GOT3 (cell line): ENCODE measurements around the gene IGSF9B.

Experiments
- DNase-seq: peaks from one replicate; lab custom pipeline; 2025; ENCODE audit warnings: mixed read lengths; lab: John Stamatoyannopoulos, UW

IGSF9B gene

DNA sequence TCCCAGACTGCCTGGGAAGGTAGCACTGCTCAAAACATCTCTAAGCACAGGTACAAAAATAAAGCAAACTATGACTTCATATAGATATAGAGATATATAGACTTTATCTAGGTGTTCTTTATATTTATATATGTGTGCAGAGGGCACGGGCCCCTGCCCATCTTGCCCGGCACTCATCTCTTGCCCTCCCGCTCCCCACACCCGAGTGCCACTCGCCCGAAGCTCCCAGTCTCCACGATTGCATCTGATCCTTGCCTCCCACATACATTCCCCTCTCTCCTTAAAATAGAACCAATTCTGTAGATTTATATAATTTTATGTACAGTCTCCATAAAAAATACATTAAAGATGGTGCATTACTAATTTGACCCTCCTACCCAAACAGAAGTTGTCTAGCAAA is 55.5 kb downstream of the IGSF9B start:
- no peak for DNase-seq

DNA sequence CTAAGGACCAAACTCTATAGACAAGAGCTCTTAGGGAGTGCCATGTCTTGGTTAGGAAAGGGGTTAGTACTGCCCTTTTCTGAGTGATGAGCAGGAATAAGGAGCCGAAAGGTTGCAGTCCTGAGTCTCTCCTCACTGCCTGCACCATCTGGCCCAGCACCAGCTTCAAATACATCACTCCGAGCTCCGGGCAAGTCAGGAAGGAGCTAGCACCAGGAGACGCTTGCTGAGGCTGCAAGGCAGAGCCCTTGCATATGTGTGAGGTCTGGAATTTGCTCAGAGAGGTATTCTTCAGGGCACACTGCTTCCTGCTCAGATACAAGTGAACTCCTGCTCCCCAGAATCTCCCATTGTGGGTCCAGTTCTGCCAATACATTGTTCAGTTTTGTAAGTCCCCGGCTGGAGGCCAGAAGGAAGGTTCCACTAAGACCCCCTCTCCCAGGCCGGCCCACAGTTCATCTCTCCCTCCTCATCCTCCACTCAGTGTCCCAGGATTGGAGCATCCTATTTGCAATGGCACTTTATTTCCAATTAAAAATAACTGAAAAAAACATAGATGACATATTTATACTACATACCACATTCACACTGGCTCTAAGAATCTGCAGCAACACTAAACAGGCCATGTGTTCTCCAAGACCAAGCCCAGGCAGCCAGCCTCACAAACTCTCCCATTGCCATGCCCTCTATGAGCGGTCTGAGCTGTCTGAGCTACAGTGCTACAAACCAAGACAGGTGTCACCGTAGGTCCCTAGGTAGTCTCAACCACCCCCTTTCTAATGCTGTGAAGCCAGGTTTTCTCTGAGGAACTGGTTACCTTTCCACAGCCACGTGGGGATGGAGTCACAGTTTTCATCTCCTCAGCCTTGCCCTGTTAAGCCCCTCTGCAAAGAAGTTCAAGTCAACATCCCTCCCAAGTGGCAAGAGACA is 56.3 kb downstream of the IGSF9B start:
- DNase-seq: no peak

DNA sequence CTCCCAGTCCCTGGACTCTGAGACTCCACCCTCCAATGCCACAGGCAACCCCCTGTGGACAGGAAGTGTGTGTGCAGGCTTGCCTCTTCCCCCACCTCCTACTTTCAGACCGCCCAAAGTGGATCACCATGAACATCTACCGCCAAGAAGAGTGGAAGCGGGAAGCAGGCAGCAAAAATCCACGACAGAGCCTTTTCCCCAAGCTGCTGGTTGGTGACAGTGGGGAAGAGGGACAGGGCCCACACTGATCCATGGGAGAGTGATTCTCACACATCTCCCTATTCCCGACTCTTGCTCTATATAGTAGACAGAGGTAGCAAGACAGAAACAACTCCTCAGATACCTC is 58.0 kb downstream of the IGSF9B start:
- no peak for DNase-seq

DNA sequence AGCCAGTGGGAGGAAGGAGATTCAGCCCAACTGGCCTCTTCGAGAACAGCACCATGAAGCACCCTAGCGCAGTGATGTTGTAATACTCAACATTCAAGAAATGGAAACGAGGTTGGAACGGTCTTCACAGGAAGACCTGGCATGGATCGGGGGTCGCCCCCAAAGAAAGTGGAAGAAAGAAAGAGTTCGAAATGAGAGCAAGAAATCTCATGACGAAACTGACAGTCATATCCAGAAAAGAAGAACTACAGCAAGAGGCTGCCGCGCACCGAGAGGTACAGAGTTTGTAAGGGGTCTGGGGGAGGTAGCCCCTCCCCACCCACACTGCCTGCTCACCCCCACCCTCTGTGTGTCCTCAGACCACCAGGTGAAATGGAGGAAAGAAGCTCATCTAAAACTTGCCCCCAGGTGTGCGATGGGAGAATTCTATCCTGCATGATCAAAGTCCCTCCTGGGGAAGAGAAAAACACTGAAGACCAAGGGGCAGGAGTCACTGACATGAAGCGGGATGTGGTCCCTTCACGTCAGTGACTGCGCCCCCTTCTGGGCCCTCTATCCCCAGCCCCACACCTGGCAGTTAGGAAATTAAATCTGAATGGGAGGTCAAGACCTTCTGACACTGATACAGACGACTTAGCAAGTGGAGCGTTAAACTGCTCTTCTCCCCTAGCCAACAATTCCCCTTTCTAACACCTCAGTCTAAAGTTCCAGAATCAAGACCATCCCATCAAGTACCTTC is 58.6 kb downstream of the IGSF9B start:
- DNase-seq: no peak

DNA sequence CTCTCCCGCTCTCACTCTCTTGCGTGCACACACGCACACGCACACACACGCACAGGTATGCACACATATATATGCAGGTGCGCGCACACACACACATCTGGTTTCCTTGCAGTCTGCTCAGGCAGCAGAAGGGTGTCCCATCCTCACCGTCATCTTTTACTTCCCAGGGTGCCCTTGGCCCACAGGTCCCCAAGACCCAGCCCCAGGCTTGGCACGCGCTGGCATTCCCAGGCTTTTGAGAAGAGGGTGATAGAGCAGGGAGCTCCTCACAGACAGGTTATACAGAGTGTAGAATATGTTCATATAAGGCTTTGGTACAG is 59.5 kb downstream of the IGSF9B start:
- no peak for DNase-seq

DNA sequence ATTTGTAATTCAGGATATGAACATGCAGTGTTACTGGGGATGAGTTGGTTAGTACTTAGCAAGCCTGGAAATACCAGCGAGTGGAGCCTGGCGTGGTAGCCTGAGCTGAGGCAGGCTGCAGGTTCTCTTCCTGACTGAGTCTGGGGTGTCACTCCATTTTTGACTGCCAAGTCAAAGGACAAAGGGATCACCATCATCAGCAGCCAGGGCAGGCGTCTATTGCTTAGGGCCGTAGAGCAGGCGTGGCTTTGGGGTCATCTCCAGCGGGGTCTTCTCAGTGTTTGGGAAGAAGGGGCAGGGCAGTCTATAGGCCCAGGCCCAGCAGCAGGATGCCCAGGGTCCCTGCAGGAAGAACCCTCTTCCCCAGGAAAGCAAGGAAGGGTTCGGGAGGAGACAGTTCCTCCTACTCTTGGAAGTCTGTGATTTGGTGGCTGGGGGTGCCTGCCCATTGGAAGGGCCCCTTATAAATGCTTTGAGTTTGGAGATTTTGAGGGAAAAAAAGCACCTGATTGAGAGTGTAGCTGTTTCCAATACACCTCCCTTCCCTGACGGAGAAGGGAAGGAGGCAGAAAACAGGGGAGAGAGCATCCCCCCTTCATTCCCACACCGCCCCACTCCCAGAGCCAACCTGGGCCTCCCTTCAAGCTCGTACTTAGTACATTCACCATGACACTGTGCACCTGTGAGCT is 60.0 kb downstream of the IGSF9B start:
- no peak for DNase-seq

DNA sequence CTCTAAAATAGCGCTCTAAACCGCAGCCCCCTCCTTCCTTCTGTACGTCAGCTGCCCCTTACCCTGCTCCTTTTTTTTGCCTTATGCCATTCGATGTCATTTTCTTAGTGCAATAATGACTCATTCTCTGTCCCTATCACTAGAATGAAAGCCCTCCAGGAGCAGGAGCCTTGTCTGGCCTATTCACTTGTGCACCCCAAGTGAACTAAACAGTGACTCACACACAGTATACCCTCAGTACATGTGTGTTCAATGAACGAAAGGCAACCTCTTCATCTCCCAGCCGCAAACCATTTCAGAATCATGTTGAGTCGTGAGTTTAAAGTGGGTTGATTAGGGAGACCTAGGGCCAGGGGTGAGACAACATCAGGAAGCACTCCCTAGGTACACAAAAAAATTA is 60.7 kb downstream of the IGSF9B start:
- DNase-seq: no peak

DNA sequence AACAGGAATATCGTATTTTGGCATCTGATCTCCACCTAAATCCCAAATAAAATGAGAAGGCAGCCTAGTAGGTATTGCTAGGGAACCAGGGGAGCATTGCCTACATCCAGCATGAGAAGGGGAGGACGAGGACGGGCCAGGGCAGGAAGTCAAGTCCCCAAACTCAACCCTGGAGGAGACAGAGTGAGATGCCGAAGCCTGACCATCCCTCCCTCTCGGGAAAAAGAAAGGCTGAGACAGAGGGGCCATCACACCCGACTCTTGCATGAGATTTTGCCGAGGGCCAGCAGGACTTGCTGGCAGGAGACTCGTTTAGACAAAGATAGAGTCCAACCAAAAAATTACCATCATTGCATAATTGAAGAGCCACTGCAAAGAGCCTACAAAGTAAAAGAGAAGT is 61.2 kb downstream of the IGSF9B start:
- no peak for DNase-seq

DNA sequence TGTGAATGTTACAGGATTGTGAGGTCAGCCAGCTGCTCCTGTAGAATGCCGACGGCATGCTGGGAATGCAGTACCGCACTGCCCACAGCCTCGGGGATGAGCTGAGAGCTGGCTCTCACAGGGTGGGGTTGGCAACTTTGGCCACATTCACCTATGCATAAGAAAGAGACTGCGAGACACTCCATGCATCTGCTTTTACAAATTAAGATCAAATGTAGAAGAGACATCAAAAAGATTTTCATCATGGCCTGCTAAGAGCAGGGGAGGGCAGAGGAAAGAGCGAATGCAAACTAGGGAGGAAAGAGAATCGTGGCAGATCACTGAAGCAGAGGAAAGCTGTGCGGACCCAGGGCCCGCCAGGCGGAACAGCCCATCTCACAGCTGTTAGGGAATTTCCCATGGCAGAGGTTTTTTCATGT is 61.7 kb downstream of the IGSF9B start:
- no peak for DNase-seq

DNA sequence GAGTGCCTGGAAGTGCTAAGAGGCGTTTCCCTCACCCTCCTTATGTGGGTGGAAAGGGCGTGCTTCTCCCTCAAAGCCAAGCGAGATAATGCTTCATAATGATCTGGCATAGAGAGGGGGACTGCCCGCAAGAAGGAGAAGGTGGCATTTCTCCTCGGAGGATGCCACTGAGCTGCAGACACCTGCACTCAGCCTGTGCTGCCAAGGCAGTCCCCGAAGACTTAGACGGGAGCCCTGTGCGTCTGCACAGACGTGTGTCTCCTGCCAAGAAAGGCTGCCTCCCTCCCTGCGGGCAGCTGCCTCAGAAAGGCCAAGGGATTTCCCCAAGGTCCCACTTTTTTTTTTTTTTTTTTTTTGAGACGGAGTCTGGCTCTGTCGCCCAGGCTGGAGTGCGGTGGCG is 63.4 kb downstream of the IGSF9B start:
- no peak for DNase-seq

DNA sequence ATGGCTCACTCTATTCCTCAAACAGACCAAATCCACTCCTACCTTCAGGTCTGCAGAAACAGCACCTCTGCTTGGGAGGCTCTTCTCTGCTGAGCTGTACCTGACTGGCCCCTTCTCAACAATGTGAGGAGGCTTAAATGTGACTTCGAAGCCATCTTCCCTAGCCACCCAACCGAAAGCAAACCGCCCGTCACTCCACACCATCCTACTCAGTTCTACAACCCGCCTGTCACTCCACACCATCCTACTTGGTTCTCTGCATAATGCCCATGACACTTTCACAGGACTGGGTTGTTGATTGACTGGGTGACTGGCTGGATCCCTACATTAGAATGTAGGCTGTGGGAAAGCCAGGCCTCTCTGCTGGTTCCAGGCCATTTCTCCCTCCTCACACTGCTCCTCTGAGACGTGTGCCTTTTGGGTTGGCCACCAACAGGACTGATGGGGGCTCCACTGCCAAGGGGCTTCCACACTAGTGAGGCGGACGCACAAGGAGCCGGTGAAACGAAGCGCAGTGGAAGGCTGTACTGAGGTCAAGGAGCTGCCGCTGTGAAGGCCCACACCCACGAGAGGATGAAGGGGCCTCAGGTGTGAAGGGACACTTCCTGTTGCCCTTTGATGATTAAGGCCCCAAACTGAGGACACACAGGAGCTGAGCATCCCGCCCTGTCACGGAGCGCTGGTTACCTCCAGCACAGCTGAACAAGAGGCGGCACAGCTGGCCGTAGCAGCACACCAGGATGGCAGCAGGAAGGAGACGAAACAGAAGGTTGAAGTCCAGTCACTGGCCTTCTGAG is 64.0 kb downstream of the IGSF9B start:
- DNase-seq: no peak

DNA sequence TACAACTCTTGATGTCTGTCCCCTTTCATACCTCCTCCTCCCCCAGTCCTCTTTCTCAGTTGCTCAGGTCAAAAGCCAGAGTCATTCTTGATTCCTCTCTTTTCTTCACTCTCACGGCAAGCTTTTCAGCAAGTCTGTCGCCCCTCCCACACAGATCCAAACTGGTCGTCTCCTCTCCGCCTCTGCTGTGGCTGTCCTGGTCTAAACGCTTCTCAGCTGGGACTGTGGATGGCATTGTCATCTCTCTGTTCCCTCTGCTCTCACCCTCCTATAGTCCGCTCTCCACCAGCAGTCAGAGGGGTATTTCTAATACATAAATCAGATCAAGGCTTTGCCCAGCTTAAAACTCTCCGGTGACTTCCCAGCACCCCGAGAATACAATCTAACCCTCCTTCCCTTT is 64.6 kb downstream of the IGSF9B start:
- DNase-seq: no peak

DNA sequence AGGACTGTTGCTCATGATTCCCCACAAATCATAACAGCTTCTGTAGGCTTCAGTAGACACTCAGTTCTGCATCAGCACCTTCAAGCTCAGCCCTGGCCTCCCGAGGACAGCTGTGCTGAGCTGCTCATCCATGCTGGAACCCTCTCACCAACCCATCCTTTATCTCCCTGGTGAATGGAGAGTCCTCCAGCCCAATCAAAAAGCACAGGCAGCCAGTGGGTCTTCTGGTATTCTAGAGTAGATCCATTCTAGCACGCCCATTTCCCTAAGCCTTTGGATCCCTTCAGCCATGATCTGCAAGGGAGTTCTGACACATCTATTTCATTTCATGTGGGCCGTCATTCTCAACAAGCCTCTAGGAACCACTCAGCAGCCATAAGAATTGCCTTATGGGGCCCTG is 66.9 kb downstream of the IGSF9B start:
- DNase-seq: no peak

DNA sequence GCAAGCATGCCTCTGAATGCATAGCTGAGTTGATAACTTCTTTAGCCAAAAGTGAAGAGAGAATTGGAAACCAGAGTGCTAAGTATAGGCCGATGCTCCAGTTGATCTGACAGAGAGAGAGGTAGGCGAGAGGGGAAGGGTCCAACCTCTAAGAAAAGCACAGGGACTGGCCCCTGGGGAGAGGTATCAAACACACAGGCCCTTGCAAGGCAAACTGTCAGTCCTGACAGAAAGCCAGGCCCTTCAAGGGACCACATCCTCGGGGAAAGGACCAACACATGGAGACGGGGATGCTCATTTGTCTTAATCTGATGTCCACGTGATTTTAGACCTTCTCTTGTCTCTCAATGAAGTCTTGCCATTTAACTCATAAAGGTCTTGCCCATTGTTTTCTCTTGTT is 67.6 kb downstream of the IGSF9B start:
- no peak for DNase-seq

DNA sequence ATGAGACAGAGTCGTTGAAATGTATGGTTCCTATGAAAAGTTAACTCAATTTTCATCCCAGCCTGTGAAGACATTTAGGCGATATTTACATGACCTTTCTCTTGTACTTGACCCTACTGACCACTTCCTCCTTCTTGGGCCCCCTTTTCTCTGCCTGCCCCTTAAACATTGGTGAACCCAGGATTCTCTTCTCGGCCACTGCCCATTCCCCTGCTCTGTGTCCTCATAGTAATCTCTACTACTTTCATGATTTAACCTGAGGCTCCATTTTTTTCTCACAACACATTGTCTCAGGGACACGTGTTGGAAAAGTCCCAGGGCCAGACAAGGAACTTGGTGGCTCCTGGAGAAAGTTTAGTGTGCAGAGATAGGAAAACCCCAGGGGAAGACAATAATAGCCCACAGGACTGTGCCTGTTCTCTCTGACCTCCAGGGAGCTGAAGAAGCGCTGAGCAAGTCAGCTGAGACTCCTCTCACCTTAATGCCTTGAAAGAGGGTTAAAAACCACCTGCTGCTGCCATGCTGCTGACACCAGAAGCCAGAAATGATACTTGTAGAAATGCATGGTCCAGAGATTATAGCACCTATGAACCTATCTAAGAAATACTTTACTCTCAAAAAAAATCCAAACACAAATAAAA is 69.0 kb downstream of the IGSF9B start:
- DNase-seq: no peak

DNA sequence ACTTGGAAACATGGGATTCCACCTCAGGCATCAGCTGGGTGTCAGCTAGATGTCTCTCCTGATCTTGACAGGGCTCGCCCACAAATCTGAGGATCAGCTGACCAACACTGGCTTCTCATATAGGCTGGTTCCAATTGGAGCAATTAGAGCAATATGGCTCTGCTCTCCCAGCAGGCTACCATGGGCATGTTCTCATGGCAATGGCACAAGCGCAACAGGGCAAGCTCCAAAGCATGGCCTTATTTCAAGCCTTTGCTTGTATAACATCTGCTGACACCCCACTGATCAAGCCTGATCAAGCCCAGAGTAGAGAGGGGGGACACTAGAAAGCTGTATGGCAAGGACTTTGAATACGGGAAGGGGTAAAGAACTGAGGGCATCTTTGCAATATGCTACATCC is 70.7 kb downstream of the IGSF9B start:
- DNase-seq: no peak

DNA sequence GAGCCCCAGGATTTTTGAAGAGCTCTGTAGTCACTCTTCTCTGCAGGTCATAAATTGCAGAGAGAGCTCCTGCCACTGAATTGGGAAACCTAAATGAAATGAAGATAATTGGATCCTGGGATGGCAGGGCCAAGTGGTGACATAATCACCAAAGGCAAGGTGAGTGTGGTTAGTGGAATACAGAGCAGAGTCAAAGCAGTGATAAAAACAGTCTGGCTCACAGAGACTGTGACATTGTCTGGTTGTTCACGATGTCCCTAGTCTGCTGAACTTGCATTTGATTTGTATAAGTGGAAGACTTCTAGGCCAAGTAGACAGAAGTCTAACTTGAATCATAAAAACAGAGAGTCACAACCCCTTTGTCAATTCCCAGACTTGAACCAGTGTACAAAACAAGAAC is 84.6 kb downstream of the IGSF9B start:
- no peak for DNase-seq

DNA sequence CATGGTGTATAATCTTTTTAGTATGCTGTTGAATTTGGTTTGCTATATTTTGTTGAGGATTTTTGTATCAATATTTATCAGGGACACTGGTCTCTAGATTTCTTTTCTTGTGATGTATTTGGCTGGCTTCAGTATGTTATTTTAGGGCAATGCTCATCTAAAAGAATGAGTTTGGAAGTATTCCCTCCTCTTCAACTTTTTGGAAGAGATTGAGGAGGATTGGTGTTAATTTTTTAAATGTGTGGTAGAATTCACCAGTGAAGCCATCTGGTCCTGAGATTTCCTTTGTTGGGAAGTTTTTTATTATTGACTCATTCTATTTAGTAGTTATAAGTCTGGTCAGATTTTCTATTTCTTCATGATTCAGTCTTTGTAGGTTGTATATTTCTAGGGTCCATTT is 89.3 kb downstream of the IGSF9B start:
- DNase-seq: no peak

DNA sequence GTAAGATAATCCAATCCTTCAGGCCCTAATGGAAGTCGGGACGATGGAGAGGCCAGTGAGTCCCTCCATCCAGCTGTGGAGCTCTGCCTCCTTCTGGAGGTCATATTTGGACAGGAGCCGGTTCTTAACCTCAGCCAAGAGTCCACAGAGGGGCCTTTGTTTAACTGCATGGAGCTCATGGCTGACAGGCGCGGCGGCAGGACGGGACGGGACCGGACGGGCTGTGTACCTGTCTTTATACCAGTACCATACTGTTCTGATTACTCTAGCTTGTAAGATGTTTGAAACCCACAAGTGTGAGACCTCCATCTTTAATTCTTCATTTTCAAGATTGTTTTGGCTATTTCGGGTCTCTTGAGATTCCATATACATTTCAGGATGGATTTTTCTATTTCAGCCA is 91.3 kb downstream of the IGSF9B start:
- no peak for DNase-seq

DNA sequence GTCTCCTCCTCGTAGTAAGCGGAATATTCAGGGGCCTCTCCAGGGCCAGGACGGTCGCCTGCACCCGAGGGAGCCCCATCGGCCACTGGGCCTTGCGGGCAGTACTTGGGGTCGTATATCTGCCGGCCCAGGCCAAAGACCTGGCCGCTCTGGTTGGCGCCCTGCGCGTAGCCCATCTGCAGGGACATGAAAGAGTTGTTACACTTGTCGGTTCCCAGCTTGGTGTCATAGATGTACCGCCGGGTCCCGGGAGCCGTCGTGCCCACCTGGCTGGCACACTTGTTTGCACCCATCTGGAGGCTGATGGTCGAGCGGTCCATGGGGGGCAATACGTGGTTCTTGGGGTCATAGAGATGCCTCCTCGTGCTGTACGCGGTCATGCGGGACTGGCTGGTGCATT is 92.0 kb downstream of the IGSF9B start:
- no peak for DNase-seq

DNA sequence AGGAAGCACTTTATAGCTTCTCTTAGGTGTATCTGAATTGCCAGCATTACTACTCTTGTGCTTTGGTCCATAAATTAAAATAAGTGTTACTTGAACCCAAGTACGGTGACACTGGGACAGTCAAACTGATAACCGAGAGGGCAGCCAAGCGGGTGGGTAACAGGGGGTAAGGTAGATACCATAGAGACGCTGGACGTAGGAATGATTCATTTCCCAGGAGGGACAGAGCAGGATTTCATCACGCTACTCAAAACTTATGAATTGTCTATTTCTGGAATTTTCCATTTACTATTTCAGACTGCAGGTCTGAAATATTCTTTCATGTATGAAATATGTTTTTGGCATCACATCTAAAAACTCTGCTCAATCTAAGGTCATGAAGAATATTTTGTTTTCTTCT is 96.6 kb downstream of the IGSF9B start:
- no peak for DNase-seq
